ENCODE data around the gene OSMR. TPM values are rescaled to one million over a fixed set of nuclear protein-coding genes. Genes with fewer than 3 reads are reported as not detected.
A peak's percentile ranks its signal among the peaks of the same experiment; 100 is the strongest.

The OSMR gene
- polyA plus RNA-seq, 1 of the 3 experiments (the other 2 are of a cell fraction): 56.0 TPM

DNA sequence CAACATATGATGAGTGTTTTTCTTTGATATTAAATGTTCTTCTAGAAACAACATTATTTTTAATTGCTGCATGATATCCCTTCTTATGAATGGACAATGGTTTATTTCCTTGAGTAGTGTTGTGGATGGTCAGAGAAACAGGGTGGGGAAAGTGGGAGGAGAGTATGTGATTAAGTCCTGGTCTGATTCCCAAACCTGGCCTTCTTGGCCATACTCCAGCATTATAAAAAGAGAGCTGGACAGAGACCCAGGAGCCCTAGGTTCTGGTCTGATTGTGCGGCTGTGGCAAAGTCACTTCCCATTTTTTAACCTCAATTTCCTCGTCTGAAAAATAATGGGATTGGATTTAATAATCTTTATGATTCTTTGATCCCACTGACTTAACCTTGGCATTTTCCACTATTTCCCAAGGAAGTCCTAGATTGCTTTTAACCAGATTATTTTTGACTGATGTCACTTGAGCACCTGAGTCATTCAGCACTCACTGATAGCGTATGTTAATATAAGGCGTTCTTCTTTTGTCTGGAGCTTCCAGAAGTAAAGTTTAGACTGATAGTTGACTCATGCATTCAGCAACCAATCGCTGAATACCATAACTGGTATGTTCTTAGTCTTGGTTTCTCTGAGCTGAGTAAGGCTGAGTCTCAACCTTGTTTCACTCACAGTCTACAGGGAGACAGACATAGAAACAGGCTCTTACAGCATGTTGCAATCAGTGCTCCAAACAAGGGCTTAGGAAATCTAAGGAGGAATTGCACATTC is 26.2 kb downstream of the OSMR start:
- TF ChIP-seq NFIC (IDR thresholded peaks at IDR 0.05; ENCODE audit: borderline replicate concordance) (peak; percentile 47; the same call in 1 of the 2 replicates), JUND (IDR thresholded peaks at IDR 0.05) (peak; percentile 80), TEAD4 (IDR thresholded peaks at IDR 0.05; ENCODE audit: borderline replicate concordance, insufficient read depth) (peak; percentile 42; the same call in 1 of the 2 replicates), FOSL2 (IDR thresholded peaks at IDR 0.05; ENCODE audit: borderline replicate concordance, low read depth) (peak; percentile 85), EZH2phosphoT487 (IDR thresholded peaks at IDR 0.05; ENCODE audit: borderline replicate concordance, low read depth) (no peak), RFX5 (IDR thresholded peaks at IDR 0.05; ENCODE audit: low read length) (no peak), EP300 (IDR thresholded peaks at IDR 0.05; ENCODE audit: borderline replicate concordance in 1 of 2, low read depth in 1 of 2, low read length in 1 of 2) (peak in 1 of 2 experiments; percentile 62; a peak in 1 of 4 replicates), POLR2AphosphoS5 (IDR thresholded peaks at IDR 0.05; ENCODE audit: low read depth, low read length) (peak; percentile 30; the same call in 1 of the 2 replicates), RXRA (IDR thresholded peaks at IDR 0.05; ENCODE audit: borderline replicate concordance, low read depth) (no peak; the same call in 1 of the 2 replicates), NRF1 (IDR thresholded peaks at IDR 0.05; ENCODE audit: low read depth, low read length) (no peak), TAF1 (IDR thresholded peaks at IDR 0.05; ENCODE audit: borderline replicate concordance, low read depth, low read length) (peak; percentile 63; the same call in 1 of the 2 replicates), ELF1 (IDR thresholded peaks at IDR 0.05) (no peak), TCF12 (IDR thresholded peaks at IDR 0.05) (peak; percentile 61; the same call in 1 of the 2 replicates), CHD2 (IDR thresholded peaks at IDR 0.05; ENCODE audit: low read length, partially characterized antibody) (no peak), FOXM1 (IDR thresholded peaks at IDR 0.05; ENCODE audit: low read depth) (no peak)
- TF ChIP-seq, protein P1, sequence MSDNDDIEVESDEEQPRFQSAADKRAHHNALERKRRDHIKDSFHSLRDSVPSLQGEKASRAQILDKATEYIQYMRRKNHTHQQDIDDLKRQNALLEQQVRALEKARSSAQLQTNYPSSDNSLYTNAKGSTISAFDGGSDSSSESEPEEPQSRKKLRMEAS (IDR thresholded peaks at IDR 0.05; ENCODE audit: low read depth): peak; percentile 35; the same call in 1 of the 2 replicates
- TF ChIP-seq, protein P2, sequence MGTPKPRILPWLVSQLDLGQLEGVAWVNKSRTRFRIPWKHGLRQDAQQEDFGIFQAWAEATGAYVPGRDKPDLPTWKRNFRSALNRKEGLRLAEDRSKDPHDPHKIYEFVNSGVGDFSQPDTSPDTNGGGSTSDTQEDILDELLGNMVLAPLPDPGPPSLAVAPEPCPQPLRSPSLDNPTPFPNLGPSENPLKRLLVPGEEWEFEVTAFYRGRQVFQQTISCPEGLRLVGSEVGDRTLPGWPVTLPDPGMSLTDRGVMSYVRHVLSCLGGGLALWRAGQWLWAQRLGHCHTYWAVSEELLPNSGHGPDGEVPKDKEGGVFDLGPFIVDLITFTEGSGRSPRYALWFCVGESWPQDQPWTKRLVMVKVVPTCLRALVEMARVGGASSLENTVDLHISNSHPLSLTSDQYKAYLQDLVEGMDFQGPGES (IDR thresholded peaks at IDR 0.05; ENCODE audit: low read depth, low read length): no peak
- TF ChIP-seq, protein P3, sequence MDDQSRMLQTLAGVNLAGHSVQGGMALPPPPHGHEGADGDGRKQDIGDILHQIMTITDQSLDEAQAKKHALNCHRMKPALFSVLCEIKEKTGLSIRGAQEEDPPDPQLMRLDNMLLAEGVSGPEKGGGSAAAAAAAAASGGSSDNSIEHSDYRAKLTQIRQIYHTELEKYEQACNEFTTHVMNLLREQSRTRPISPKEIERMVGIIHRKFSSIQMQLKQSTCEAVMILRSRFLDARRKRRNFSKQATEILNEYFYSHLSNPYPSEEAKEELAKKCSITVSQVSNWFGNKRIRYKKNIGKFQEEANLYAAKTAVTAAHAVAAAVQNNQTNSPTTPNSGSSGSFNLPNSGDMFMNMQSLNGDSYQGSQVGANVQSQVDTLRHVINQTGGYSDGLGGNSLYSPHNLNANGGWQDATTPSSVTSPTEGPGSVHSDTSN (IDR thresholded peaks at IDR 0.05): peak; percentile 71
- TF ChIP-seq, protein P4, sequence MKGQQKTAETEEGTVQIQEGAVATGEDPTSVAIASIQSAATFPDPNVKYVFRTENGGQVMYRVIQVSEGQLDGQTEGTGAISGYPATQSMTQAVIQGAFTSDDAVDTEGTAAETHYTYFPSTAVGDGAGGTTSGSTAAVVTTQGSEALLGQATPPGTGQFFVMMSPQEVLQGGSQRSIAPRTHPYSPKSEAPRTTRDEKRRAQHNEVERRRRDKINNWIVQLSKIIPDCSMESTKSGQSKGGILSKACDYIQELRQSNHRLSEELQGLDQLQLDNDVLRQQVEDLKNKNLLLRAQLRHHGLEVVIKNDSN (IDR thresholded peaks at IDR 0.05; ENCODE audit: borderline replicate concordance, low read depth): no peak
- TF ChIP-seq, protein P5, sequence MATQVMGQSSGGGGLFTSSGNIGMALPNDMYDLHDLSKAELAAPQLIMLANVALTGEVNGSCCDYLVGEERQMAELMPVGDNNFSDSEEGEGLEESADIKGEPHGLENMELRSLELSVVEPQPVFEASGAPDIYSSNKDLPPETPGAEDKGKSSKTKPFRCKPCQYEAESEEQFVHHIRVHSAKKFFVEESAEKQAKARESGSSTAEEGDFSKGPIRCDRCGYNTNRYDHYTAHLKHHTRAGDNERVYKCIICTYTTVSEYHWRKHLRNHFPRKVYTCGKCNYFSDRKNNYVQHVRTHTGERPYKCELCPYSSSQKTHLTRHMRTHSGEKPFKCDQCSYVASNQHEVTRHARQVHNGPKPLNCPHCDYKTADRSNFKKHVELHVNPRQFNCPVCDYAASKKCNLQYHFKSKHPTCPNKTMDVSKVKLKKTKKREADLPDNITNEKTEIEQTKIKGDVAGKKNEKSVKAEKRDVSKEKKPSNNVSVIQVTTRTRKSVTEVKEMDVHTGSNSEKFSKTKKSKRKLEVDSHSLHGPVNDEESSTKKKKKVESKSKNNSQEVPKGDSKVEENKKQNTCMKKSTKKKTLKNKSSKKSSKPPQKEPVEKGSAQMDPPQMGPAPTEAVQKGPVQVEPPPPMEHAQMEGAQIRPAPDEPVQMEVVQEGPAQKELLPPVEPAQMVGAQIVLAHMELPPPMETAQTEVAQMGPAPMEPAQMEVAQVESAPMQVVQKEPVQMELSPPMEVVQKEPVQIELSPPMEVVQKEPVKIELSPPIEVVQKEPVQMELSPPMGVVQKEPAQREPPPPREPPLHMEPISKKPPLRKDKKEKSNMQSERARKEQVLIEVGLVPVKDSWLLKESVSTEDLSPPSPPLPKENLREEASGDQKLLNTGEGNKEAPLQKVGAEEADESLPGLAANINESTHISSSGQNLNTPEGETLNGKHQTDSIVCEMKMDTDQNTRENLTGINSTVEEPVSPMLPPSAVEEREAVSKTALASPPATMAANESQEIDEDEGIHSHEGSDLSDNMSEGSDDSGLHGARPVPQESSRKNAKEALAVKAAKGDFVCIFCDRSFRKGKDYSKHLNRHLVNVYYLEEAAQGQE (IDR thresholded peaks at IDR 0.05; ENCODE audit: low read depth, low read length): peak; percentile 65; the same call in 1 of the 2 replicates
- WGBS (ENCODE audit: low lambda C conversion rate): 2% methylated on average over 5 of the region's 5 CpGs
- H2AFZ ChIP-seq (ENCODE audit: low read depth): no peak overlapping the region
- H4K20me1 ChIP-seq (ENCODE audit: insufficient read depth): no peaks in the 10 kb centered on the region; the same call in 1 of the 2 replicates
- no peak for DNase-seq
- peaks cover 18 to 43% of the 10 kb centered on the region in 2 experiments for H3K36me3 ChIP-seq (replicated peaks in 1 of 2; ENCODE audit: control insufficient read depth in 1 of 2, insufficient read depth in 2 of 2, low read length in 1 of 2)
- no peaks in the 10 kb centered on the region for H3K9me3 ChIP-seq
- peaks cover 0 to 20% of the 10 kb centered on the region in 2 experiments; a peak in 3 of 4 replicates for H3K4me1 ChIP-seq (ENCODE audit: control insufficient read depth in 1 of 2, insufficient read depth in 2 of 2, low read depth in 1 of 2, low read length in 1 of 2)
- peak overlapping the region; percentile 34 to 90; a peak in 3 of 4 replicates for H3K27ac ChIP-seq (ENCODE audit: low read depth in 2 of 2, low read length in 1 of 2)
- peak overlapping the region; percentile 63 for H3K4me2 ChIP-seq
- POLR2A ChIA-PET: no interaction called here
- H3K27me3 ChIP-seq (ENCODE audit: insufficient read depth): no peaks in the 10 kb centered on the region
- peaks cover 39% of the 10 kb centered on the region for H3K79me2 ChIP-seq (ENCODE audit: insufficient read depth)
- H3K4me3 ChIP-seq (ENCODE audit: low read depth in 2 of 2, low read length in 1 of 2): no peak overlapping the region
- CTCF ChIA-PET: no interaction called here
- H3F3A ChIP-seq (replicated peaks; ENCODE audit: insufficient read depth): peaks cover 31% of the 10 kb centered on the region
- no peaks in the 10 kb centered on the region for H3K9me2 ChIP-seq
- peak overlapping the region; percentile 50; the same call in 1 of the 2 replicates for H3K9ac ChIP-seq

All from SK-N-SH (cell line).